ENCODE measurements around the gene GGA3.
"Not testable (repeated sequence)": the region's sequence is repeated elsewhere in the genome, so short reads cannot be mapped to it uniquely, and the experiment has no call there.

GGA3 gene

GRCh38 chr17:75295201-75296158 is 34.1 kb upstream of the GGA3 start:
- DNase-seq (ENCODE audit: extremely low read depth, low read depth), result no peak
- TF ChIP-seq CTCF (IDR thresholded peaks at IDR 0.05; ENCODE audit: low read depth, low read length, missing control alignments), result no peak
- H3K4me3 ChIP-seq (replicated peaks; ENCODE audit: low read depth, low read length), result no peak overlapping the region

- H3K4me3 ChIP-seq (replicated peaks; ENCODE audit: low read depth, low read length); DNase-seq (ENCODE audit: extremely low read depth, low read depth): not testable (repeated sequence)
Observed at GRCh38 chr17:75292810-75293448, 31.5 kb upstream of the GGA3 start.

GRCh38 chr17:75289832-75290337 is 28.5 kb upstream of the GGA3 start:
- H3K4me3 ChIP-seq (replicated peaks; ENCODE audit: low read depth, low read length), result peak overlapping the region; percentile 94
- TF ChIP-seq CTCF (IDR thresholded peaks at IDR 0.05; ENCODE audit: low read depth, low read length, missing control alignments), result no peak
- DNase-seq (ENCODE audit: extremely low read depth, low read depth), result no peak

- H3K4me3 ChIP-seq (replicated peaks; ENCODE audit: low read depth, low read length), result peak within 1 kb of the TSS; percentile 94
- no peak for TF ChIP-seq CTCF (IDR thresholded peaks at IDR 0.05; ENCODE audit: low read depth, low read length, missing control alignments)
- DNase-seq (ENCODE audit: extremely low read depth, low read depth), result peak; percentile 98
Observed at GRCh38 chr17:75289115-75289831, 27.9 kb upstream of the GGA3 start, which contains the start of gene SLC25A19. SLC25A19 (minus strand) TSS chr17:75289433; CDS start chr17:75286764, 2,669 bp downstream.

GRCh38 chr17:75288770-75289114 is 27.3 kb upstream of the GGA3 start:
- peak overlapping the region; percentile 94 for H3K4me3 ChIP-seq (replicated peaks; ENCODE audit: low read depth, low read length)
- DNase-seq (ENCODE audit: extremely low read depth, low read depth), result no peak
- no peak for TF ChIP-seq CTCF (IDR thresholded peaks at IDR 0.05; ENCODE audit: low read depth, low read length, missing control alignments)

- peak overlapping the region; percentile 94 for H3K4me3 ChIP-seq (replicated peaks; ENCODE audit: low read depth, low read length)
- TF ChIP-seq CTCF (IDR thresholded peaks at IDR 0.05; ENCODE audit: low read depth, low read length, missing control alignments), result no peak
- DNase-seq (ENCODE audit: extremely low read depth, low read depth), result no peak
Observed at GRCh38 chr17:75288359-75288758, 27.0 kb upstream of the GGA3 start.
